ENCODE measurements around the gene ZNF512.
"Not testable (repeated sequence)": the region's sequence is repeated elsewhere in the genome, so short reads cannot be mapped to it uniquely, and the experiment has no call there.

ZNF512 gene

GRCh38 chr2:27582695-27583389, at the start of gene ZNF512:
Gene ZNF512 (plus strand): TSS chr2:27583042. CDS start chr2:27583113, 71 bp downstream.
- peak; percentile 94 for DNase-seq (ENCODE audit: low read depth)

- DNase-seq (ENCODE audit: low read depth), result no peak
Observed at GRCh38 chr2:27537287-27537686, 45.6 kb upstream of the ZNF512 start.

- DNase-seq (ENCODE audit: low read depth), result not testable (repeated sequence)
Observed at GRCh38 chr2:27538839-27539450, 43.9 kb upstream of the ZNF512 start.

GRCh38 chr2:27539649-27540048, 43.2 kb upstream of the ZNF512 start:
- DNase-seq (ENCODE audit: low read depth), result not testable (repeated sequence)

GRCh38 chr2:27544143-27544821, 38.6 kb upstream of the ZNF512 start:
- DNase-seq (ENCODE audit: low read depth), result no peak

GRCh38 chr2:27545348-27546141, 37.3 kb upstream of the ZNF512 start:
- DNase-seq (ENCODE audit: low read depth), result peak; percentile 64

GRCh38 chr2:27549303-27549702, 33.5 kb upstream of the ZNF512 start:
- no peak for DNase-seq (ENCODE audit: low read depth)

- DNase-seq (ENCODE audit: low read depth), result no peak
Observed at GRCh38 chr2:27551514-27551913, 31.3 kb upstream of the ZNF512 start.

- no peak for DNase-seq (ENCODE audit: low read depth)
Observed at GRCh38 chr2:27552941-27553340, 29.9 kb upstream of the ZNF512 start.

GRCh38 chr2:27554451-27554850, 28.4 kb upstream of the ZNF512 start:
- not testable (repeated sequence) for DNase-seq (ENCODE audit: low read depth)

- no peak for DNase-seq (ENCODE audit: low read depth)
Observed at GRCh38 chr2:27559228-27559627, 23.6 kb upstream of the ZNF512 start.

- DNase-seq (ENCODE audit: low read depth), result no peak
Observed at GRCh38 chr2:27561060-27561459, 21.8 kb upstream of the ZNF512 start.

GRCh38 chr2:27566628-27567027, 16.2 kb upstream of the ZNF512 start:
- peak; percentile 64 for DNase-seq (ENCODE audit: low read depth)

GRCh38 chr2:27569398-27569797, 13.4 kb upstream of the ZNF512 start:
- no peak for DNase-seq (ENCODE audit: low read depth)

GRCh38 chr2:27571197-27571596, 11.6 kb upstream of the ZNF512 start:
- no peak for DNase-seq (ENCODE audit: low read depth)

GRCh38 chr2:27571681-27572080, 11.2 kb upstream of the ZNF512 start:
- DNase-seq (ENCODE audit: low read depth), result no peak

- DNase-seq (ENCODE audit: low read depth), result no peak
Observed at GRCh38 chr2:27572439-27572838, 10.4 kb upstream of the ZNF512 start.

- DNase-seq (ENCODE audit: low read depth), result no peak
Observed at GRCh38 chr2:27572998-27573429, 9.8 kb upstream of the ZNF512 start.

- DNase-seq (ENCODE audit: low read depth), result peak; percentile 95
Observed at GRCh38 chr2:27573452-27573851, 9.4 kb upstream of the ZNF512 start.

GRCh38 chr2:27581417-27582128, 1.3 kb upstream of the ZNF512 start:
- DNase-seq (ENCODE audit: low read depth), result no peak

- DNase-seq (ENCODE audit: low read depth), result no peak
Observed at GRCh38 chr2:27582129-27582694, 630 bp upstream of the ZNF512 start.

Measured in iris pigment epithelial cell (primary cell).